ENCODE data around the gene WDR91. TPM values are rescaled to one million over a fixed set of nuclear protein-coding genes. Genes with fewer than 3 reads are reported as not detected.
A peak's percentile ranks its signal among the peaks of the same experiment; 100 is the strongest.

The WDR91 gene
- total and polyA plus RNA-seq, 7 experiments from 2014 or later = 3.5 to 59.2 (median 29.6) TPM

DNA sequence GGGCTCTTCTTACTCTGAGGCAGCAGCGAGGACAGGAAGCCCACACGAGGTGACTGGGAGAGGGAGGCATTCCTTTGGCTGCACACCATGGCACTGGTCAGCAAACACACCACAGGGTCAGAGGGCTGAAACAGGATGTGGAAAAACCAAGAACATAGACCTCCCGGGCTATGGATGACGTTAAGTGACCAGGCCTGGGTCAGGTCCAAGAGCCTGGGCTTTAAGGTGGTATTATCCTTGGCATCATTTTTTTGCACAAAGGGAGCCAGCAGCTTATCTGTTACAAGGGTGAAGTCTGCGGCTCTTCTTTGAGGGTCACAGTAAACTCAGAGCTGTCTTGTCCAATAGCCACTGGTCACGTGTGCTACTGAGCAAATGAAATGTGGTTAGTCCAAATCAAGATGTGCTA lies 7.0 kb downstream of the WDR91 start:
- no peaks in the 10 kb centered on the region for H3K27me3 Mint-ChIP-seq
- intact Hi-C loops (cut with micrococcal nuclease) = no loop called here
- H3K4me3 ChIP-seq (ENCODE audit: low read length) = no peak overlapping the region
- peaks cover 4 to 57% (median 11%) of the 10 kb centered on the region in 3 experiments for H3K36me3 ChIP-seq (ENCODE audit: control insufficient read depth in 2 of 3, insufficient read depth in 3 of 3, low read length in 3 of 3)
- peaks cover 25 to 67% (median 48%) of the 10 kb centered on the region in 7 donors for H3K4me1 Mint-ChIP-seq
- peak overlapping the region in 1 of 9 donors; percentile 31 for H3K27ac Mint-ChIP-seq
- no peaks in the 10 kb centered on the region for H3K9me3 ChIP-seq (ENCODE audit: control insufficient read depth in 2 of 3, low read length in 3 of 3)
- no peaks in the 10 kb centered on the region for H3K4me1 ChIP-seq (ENCODE audit: control insufficient read depth in 2 of 2, insufficient read depth in 2 of 2, low read length in 2 of 2)
- ATAC-seq (no peak), DNase-seq (no peak)
- H3K27me3 ChIP-seq (ENCODE audit: control insufficient read depth in 2 of 2, insufficient read depth in 2 of 2, low read length in 2 of 2) = no peaks in the 10 kb centered on the region
- ChIA-PET CTCF (no interaction called here), POLR2A (no interaction called here)
- no peak overlapping the region for H3K4me3 Mint-ChIP-seq
- H3K27ac ChIP-seq (ENCODE audit: low read depth, low read length) = no peak overlapping the region
- no peaks in the 10 kb centered on the region for H3K9me3 Mint-ChIP-seq
- peaks cover 0 to 68% (median 33%) of the 10 kb centered on the region in 5 donors for H3K36me3 Mint-ChIP-seq

DNA sequence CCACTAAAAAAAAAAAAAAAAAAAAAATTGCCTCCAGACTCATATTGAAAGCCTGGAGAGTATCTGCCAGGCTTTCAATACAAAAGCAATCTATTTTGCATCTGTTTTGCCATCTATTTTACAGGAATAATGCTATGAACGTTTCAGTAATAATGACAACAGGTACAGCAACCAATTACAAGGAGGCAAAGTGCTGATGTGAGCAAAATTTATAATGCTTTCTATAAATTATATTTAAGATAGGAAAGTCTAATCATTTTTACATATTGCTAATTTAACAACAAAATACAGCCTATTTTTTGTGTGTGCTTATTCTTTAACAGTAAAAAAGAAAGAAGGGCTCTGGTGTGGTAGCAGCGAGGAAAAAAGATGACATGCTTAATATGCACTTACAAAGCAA lies 10.0 kb downstream of the WDR91 start:
- ATAC-seq (no peak), DNase-seq (no peak)
- no peaks in the 10 kb centered on the region for H3K9me3 ChIP-seq (ENCODE audit: control insufficient read depth in 2 of 3, low read length in 3 of 3)
- H3K27ac ChIP-seq (ENCODE audit: low read depth, low read length) = no peak overlapping the region
- H3K27me3 ChIP-seq (ENCODE audit: control insufficient read depth in 2 of 2, insufficient read depth in 2 of 2, low read length in 2 of 2) = no peaks in the 10 kb centered on the region
- POLR2A ChIA-PET = interaction anchor here (1.5 kb wide), 1 partner anchor 9 kb away, joined by 4 read pairs; no protein-coding TSS in a partner anchor
- peaks cover 6 to 43% (median 27%) of the 10 kb centered on the region in 7 donors for H3K4me1 Mint-ChIP-seq
- intact Hi-C loops (cut with micrococcal nuclease) = no loop called here
- H3K36me3 Mint-ChIP-seq = peaks cover 0 to 77% (median 43%) of the 10 kb centered on the region in 5 donors
- H3K9me3 Mint-ChIP-seq = no peaks in the 10 kb centered on the region
- H3K27ac Mint-ChIP-seq = peak overlapping the region in 1 of 9 donors; percentile 48
- H3K4me3 Mint-ChIP-seq = no peak overlapping the region
- H3K4me3 ChIP-seq (ENCODE audit: low read length) = no peak overlapping the region
- no peaks in the 10 kb centered on the region for H3K4me1 ChIP-seq (ENCODE audit: control insufficient read depth in 2 of 2, insufficient read depth in 2 of 2, low read length in 2 of 2)
- CTCF ChIA-PET = interaction anchor here (1.4 kb wide), 1 partner anchor 9 kb away, joined by 3 read pairs; no protein-coding TSS in a partner anchor
- H3K27me3 Mint-ChIP-seq = no peaks in the 10 kb centered on the region
- peaks cover 4 to 81% (median 22%) of the 10 kb centered on the region in 3 experiments for H3K36me3 ChIP-seq (ENCODE audit: control insufficient read depth in 2 of 3, insufficient read depth in 3 of 3, low read length in 3 of 3)

DNA sequence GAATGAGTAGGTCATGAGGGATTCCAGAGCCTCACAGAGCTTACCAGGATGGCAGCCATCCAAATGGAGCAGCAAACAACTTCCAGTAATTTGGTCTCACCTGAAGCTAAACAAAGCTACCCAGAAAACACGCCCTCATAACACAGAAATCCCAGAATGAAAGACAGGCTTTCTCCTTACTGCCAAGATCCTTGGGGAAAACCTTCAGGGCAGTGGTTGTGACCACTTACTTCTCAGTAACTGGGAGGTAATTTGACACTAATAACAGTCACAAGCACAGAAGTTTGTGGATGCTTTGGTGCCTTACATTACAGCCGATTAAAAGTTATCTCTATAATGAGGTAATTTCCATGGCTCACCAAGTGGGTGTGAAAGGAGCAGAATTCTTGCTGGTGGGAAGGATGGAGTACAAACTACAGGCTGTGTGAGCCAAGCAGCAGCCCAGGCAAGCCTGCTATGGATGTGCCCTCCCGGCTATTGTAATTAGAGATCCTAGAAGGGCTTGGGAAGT lies 10.4 kb downstream of the WDR91 start:
- Mint-ChIP-seq H3K4me1 (peaks cover 6 to 41% (median 23%) of the 10 kb centered on the region in 7 donors), H3K27me3 (no peaks in the 10 kb centered on the region), H3K36me3 (peaks cover 0 to 77% (median 40%) of the 10 kb centered on the region in 5 donors), H3K9me3 (no peaks in the 10 kb centered on the region), H3K27ac (no peak overlapping the region), H3K4me3 (no peak overlapping the region)
- no peaks in the 10 kb centered on the region for H3K4me1 ChIP-seq (ENCODE audit: control insufficient read depth in 2 of 2, insufficient read depth in 2 of 2, low read length in 2 of 2)
- no peaks in the 10 kb centered on the region for H3K9me3 ChIP-seq (ENCODE audit: control insufficient read depth in 2 of 3, low read length in 3 of 3)
- H3K4me3 ChIP-seq (ENCODE audit: low read length) = no peak overlapping the region
- no peak for ATAC-seq
- no peak overlapping the region for H3K27ac ChIP-seq (ENCODE audit: low read depth, low read length)
- DNase-seq = no peak
- intact Hi-C loops (cut with micrococcal nuclease) = no loop called here
- ChIA-PET CTCF (interaction anchor here (0.7 kb wide), 1 partner anchor 755 kb away, joined by 3 read pairs; no protein-coding TSS in a partner anchor), POLR2A (no interaction called here)
- no peaks in the 10 kb centered on the region for H3K27me3 ChIP-seq (ENCODE audit: control insufficient read depth in 2 of 2, insufficient read depth in 2 of 2, low read length in 2 of 2)
- H3K36me3 ChIP-seq (ENCODE audit: control insufficient read depth in 2 of 3, insufficient read depth in 3 of 3, low read length in 3 of 3) = peaks cover 4 to 84% (median 21%) of the 10 kb centered on the region in 3 experiments

DNA sequence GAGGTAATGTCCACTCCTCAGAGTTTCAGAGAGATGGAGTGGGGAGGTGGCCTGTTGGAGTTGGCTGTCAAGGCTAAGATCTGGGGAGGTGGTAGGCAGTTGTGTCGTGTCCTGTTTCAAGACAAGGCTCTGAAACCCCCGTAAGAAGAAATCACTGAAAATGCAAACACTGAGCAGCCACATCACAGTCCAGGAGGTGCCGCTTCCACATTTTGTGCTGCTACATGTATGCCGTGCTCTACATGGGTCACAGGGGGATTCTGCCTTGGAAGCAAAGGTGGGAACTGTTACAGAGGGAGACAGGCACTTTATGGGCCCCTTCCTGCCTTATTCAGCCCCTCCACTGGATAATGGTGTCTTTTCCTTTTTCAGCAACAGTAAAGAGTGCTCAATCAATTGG lies 11.9 kb downstream of the WDR91 start:
- Mint-ChIP-seq H3K27ac (no peak overlapping the region), H3K4me3 (no peak overlapping the region), H3K4me1 (peaks cover 6 to 34% (median 23%) of the 10 kb centered on the region in 7 donors), H3K9me3 (no peaks in the 10 kb centered on the region), H3K27me3 (no peaks in the 10 kb centered on the region), H3K36me3 (peaks cover 7 to 81% (median 35%) of the 10 kb centered on the region in 5 donors)
- no peak for DNase-seq
- no peak for ATAC-seq
- no peak overlapping the region for H3K27ac ChIP-seq (ENCODE audit: low read depth, low read length)
- intact Hi-C loops (cut with micrococcal nuclease) = no loop called here
- H3K27me3 ChIP-seq (ENCODE audit: control insufficient read depth in 2 of 2, insufficient read depth in 2 of 2, low read length in 2 of 2) = no peaks in the 10 kb centered on the region
- ChIA-PET CTCF (no interaction called here), POLR2A (interaction anchor here (1.1 kb wide), 1 partner anchor 12 kb away, joined by 3 read pairs; the partner anchor contains the start of gene WDR91)
- no peaks in the 10 kb centered on the region for H3K9me3 ChIP-seq (ENCODE audit: control insufficient read depth in 2 of 3, low read length in 3 of 3)
- H3K4me1 ChIP-seq (ENCODE audit: control insufficient read depth in 2 of 2, insufficient read depth in 2 of 2, low read length in 2 of 2) = no peaks in the 10 kb centered on the region
- H3K4me3 ChIP-seq (ENCODE audit: low read length) = no peak overlapping the region
- peaks cover 4 to 87% (median 25%) of the 10 kb centered on the region in 3 experiments for H3K36me3 ChIP-seq (ENCODE audit: control insufficient read depth in 2 of 3, insufficient read depth in 3 of 3, low read length in 3 of 3)

DNA sequence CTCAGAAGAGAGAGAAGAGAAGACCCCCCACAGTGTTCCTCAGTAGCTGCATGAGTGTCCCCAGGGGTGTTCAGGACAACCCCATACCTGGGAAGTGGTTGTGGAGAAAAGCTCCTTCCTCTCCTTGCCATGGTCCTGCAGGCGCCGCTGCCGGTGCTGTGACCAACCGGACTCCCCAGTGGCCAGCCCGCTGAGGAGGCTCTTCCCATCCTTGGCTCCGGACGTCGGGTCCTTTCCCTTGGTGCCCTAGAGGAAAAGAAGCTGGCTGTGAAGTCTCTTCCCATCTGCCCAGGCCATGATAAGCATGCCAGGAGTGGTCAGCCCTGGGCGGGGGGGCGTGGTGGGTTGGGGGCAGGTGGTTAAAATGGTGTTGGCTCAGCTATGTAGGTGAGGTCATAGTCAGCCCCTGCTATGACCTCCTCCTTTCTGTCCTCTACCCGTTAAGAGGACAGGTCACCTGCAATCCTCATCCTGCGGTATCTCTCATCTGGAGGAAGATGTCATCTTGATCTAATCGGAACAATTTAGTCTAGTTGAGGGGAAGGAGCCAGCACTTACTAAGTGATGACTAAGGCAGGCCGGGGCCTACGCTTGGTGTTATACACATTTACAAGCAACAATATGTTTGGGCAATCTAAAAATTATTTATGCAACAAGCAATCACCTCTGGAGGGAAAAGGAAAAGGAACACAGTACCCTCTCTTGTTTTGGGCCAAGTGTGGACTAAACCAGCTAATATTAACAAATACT lies 13.2 kb downstream of the WDR91 start:
- Mint-ChIP-seq H3K4me1 (peaks cover 0 to 21% (median 12%) of the 10 kb centered on the region in 7 donors), H3K9me3 (no peaks in the 10 kb centered on the region), H3K36me3 (peaks cover 9 to 83% (median 39%) of the 10 kb centered on the region in 5 donors), H3K4me3 (no peak overlapping the region), H3K27me3 (no peaks in the 10 kb centered on the region), H3K27ac (no peak overlapping the region)
- no peaks in the 10 kb centered on the region for H3K9me3 ChIP-seq (ENCODE audit: control insufficient read depth in 2 of 3, low read length in 3 of 3)
- H3K27ac ChIP-seq (ENCODE audit: low read depth, low read length) = no peak overlapping the region
- no peak overlapping the region for H3K4me3 ChIP-seq (ENCODE audit: low read length)
- ChIA-PET POLR2A (interaction anchor here (1.1 to 1.2 kb wide), 2 partner anchors 13 to 16 kb away, joined by 3 read pairs; partner anchors contain the start of gene WDR91), CTCF (no interaction called here)
- no peaks in the 10 kb centered on the region for H3K4me1 ChIP-seq (ENCODE audit: control insufficient read depth in 2 of 2, insufficient read depth in 2 of 2, low read length in 2 of 2)
- peaks cover 0 to 93% (median 20%) of the 10 kb centered on the region in 3 experiments for H3K36me3 ChIP-seq (ENCODE audit: control insufficient read depth in 2 of 3, insufficient read depth in 3 of 3, low read length in 3 of 3)
- intact Hi-C loops (cut with micrococcal nuclease) = no loop called here
- no peak for ATAC-seq
- H3K27me3 ChIP-seq (ENCODE audit: control insufficient read depth in 2 of 2, insufficient read depth in 2 of 2, low read length in 2 of 2) = no peaks in the 10 kb centered on the region
- DNase-seq = no peak

DNA sequence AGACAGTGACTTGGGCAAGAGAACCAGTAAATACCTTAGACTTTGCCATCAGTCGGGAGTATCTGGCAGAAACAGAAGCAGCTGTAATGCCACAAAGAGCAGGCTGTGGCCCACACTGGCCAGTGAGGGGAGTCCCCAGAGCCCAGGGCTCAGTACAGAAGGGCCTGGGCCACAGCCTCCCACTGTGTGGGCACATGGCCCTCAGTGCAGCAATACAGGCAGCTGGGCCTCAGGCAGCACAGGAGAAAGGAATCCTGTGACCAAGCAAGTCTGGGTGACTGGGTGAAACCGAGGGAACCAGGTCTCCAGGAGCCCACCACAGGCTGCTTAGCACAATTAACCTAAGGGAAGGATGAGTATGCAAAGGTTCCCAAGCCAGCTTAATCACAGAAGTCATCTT lies 14.0 kb downstream of the WDR91 start:
- H3K9me3 ChIP-seq (ENCODE audit: control insufficient read depth in 2 of 3, low read length in 3 of 3) = no peaks in the 10 kb centered on the region
- ChIA-PET CTCF (no interaction called here), POLR2A (interaction anchor here (1.2 kb wide), 1 partner anchor 15 kb away, joined by 3 read pairs; no protein-coding TSS in a partner anchor)
- H3K4me1 ChIP-seq (ENCODE audit: control insufficient read depth in 2 of 2, insufficient read depth in 2 of 2, low read length in 2 of 2) = no peaks in the 10 kb centered on the region
- H3K36me3 ChIP-seq (ENCODE audit: control insufficient read depth in 2 of 3, insufficient read depth in 3 of 3, low read length in 3 of 3) = peaks cover 0 to 99% (median 20%) of the 10 kb centered on the region in 3 experiments
- H3K9me3 Mint-ChIP-seq = no peaks in the 10 kb centered on the region
- no peaks in the 10 kb centered on the region for H3K27me3 Mint-ChIP-seq
- peaks cover 0 to 17% (median 10%) of the 10 kb centered on the region in 7 donors for H3K4me1 Mint-ChIP-seq
- H3K27ac ChIP-seq (ENCODE audit: low read depth, low read length) = no peak overlapping the region
- ATAC-seq (no peak), DNase-seq (no peak)
- H3K27me3 ChIP-seq (ENCODE audit: control insufficient read depth in 2 of 2, insufficient read depth in 2 of 2, low read length in 2 of 2) = no peaks in the 10 kb centered on the region
- no peak overlapping the region for H3K4me3 Mint-ChIP-seq
- H3K27ac Mint-ChIP-seq = no peak overlapping the region
- H3K36me3 Mint-ChIP-seq = peaks cover 7 to 86% (median 43%) of the 10 kb centered on the region in 5 donors
- intact Hi-C loops (cut with micrococcal nuclease) = no loop called here
- H3K4me3 ChIP-seq (ENCODE audit: low read length) = no peak overlapping the region
